ENCODE results near the gene MYO1B.

MYO1B gene

GRCh38 chr2:191264647-191265081 is 19.5 kb downstream of the MYO1B start:
- DNase-seq, result no peak

- DNase-seq, result no peak
Observed at GRCh38 chr2:191265311-191266170, 20.3 kb downstream of the MYO1B start.

DNA sequence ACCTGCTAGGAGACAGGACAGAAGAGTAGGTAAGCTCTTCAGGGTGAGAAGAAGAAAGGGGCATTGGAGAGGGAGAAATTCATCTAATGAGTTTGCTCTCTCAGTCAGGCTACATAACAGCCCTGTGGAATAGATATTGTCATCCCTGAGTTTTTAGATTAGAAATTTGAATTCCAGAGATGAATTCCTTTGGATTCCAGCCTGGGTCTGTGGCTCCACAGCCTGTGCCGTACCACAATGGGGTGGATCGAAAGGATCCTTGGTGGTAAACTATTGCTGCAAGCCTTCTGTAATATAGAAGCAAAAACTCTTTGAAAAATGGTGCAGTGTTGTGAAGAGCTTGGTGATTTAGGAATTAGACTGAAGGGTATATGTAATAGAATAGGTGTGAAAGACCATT is 21.0 kb downstream of the MYO1B start:
- DNase-seq, result no peak

DNA sequence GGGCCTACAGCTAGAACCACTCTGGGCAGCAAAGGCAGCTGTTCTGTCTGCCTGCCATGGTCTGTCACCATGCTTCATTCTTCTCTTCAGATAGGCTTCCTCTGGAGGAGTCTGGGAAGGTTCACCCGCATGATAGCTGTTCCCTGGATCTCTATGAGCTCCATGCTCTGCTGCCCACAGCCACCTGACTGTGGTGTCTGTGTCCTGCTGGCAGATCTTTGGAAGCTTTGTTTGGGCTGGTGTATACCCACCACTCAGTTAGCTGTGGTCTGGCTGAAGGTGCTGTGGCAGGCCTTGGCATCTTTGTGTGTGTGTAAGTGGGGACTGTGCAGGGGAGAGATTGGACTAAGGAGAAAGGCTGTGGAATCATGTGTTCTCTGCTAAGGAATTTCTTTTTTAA is 23.4 kb downstream of the MYO1B start:
- no peak for DNase-seq

GRCh38 chr2:191270306-191271161 is 25.3 kb downstream of the MYO1B start:
- no peak for DNase-seq

- no peak for DNase-seq
Observed at GRCh38 chr2:191272064-191272463, 26.9 kb downstream of the MYO1B start.

- DNase-seq, result no peak
Observed at GRCh38 chr2:191274413-191274815, 29.2 kb downstream of the MYO1B start.

DNA sequence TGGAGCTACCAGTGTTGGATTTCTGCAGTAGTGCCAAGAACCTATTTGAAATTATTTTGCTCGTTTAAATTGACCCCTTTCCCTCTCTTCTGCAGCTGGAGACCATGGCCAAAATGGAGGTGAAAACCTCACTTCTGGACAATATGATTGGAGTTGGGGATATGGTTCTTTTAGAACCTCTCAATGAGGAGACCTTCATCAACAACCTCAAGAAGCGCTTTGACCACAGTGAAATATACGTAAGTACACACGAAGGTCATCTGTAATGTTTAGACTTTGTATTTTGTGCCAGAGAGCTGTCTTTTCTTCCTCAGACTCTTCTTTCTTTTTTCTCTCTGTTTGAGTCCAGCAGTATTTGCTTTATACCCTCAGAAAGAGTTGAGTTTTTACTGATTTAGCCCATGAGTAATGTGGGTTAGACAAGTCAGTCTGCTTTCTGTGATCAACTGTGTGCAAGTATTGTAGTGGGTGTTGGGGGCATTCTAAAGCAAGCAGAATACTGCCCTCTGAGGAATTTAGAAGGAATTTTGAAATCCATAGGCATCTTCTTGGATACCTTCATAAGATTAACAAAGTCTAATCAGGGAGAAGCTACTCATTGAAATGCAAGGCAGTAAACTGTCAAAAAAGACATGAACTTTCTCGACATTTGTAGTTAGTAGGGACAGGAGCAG is 31.7 kb downstream of the MYO1B start:
- DNase-seq, result no peak

GRCh38 chr2:191280290-191280689 is 35.1 kb downstream of the MYO1B start:
- no peak for DNase-seq

DNA sequence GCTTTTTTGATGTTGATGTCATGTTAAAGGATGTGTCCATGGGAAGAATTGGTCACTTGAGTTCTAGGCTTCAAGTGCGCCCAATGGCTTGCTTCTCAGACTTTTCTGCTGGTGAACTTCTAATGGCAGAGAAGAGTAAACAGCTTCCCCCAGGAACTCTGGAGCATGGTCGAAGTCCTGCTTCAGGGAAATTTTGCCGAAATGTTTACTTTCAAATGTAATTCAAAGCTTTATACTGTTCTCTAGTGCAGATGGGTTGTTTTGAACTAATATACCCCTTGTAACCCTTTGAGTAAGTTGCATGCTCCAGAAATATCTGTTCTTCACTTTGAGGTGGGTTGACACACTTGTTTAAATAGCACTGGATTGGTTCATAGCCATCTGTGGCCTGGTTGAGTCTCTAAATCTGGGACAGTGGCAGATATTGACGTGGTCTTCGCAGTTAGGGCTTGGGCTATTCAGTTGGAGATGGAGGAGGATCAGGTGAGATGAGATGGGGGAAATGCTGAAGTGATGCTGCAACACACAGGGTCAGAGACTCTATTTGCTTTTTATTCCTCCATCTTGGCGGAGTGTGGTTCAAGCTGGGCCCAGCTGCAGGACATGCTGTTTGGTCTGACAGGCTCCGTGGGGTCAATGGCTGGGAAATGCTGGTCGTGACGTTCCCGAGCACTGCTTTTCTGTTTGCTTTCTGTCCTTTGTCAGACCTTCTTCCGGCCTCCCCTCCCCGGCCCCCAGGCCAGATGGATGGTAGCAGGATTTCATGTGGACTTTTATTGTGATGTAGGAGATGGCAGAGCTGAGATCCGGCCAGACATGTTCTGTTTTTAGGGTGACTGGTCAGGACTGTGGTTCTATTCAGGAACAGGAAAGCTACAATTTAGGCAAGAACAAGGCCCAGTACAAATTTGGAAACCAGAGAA is 35.9 kb downstream of the MYO1B start:
- DNase-seq, result no peak

DNA sequence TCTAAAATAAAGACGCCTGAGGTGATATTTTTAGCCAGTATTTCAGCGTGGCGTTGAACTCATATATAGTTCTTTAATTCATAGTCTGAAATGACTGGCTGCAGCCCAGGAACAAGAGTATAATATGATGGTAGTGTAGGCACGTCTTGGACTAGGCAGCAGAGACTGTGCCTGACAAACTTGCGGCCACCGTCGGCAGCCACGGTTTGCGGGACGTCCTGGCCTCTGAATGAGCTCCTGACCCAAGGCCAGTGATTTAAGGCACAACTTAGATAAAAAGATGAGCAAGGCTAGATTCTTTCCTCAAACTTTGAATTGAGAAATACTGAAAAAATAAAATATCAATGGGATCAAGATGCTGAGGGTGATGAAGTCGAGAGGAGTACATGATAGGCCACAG is 40.0 kb downstream of the MYO1B start:
- no peak for DNase-seq

DNA sequence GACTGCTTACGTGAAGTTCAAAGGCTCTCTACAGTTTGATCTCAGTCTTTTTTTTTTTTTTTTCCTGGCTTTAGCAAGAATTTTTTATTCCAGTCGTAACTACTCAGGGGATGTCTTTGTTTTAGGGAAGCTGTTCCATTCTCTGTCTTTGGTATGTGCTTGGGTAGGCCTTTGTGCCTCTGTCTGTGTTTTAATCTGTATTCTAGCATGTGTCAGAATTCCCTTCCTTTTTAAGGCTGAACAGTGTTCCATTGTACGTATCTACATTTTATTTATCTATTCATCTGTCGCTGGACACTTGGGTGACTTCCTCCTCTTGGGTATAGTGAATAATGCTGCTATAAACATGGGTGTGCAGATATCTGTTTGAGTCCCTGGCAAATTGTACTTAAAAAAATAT is 42.6 kb downstream of the MYO1B start:
- no peak for DNase-seq

DNA sequence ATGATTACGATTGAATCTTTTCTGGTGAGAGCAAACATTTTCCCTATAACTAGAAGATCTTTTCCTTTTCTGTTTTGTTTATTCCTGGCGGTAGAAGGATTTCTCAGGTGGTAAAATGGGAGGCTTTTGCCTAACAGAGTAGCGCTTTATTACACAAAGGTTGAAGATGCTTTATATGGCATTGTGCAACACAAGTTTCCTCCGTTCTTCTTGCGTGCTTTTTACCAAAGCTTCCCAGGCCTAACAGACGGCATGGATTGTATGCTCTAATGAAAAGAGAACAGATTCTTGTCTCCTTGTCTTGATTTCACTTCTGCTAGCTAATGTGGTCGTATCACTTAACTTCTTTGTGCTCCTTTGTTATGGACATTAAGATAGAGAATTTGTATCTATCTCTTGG is 43.8 kb downstream of the MYO1B start:
- DNase-seq, result no peak

GRCh38 chr2:191291471-191291870 is 46.3 kb downstream of the MYO1B start:
- DNase-seq, result no peak

DNA sequence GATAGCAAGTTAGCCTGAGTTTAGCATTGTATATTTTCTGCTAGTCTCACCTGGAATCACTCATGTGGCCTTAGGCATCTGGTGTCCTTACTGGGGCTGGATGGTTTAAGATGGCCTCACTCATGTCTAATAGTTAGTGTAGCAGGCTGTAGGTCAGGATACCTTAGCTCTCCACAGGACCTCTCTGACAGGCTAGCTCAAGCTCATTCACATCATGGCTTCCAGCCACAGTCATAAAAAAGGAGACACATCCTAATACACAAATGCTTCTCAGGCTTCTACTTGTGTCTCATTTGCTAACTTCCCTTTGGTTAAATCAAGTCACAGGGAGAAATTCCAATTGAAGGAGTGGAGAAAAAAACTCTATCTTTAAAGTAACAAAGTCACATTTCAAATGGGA is 47.7 kb downstream of the MYO1B start:
- no peak for DNase-seq

DNA sequence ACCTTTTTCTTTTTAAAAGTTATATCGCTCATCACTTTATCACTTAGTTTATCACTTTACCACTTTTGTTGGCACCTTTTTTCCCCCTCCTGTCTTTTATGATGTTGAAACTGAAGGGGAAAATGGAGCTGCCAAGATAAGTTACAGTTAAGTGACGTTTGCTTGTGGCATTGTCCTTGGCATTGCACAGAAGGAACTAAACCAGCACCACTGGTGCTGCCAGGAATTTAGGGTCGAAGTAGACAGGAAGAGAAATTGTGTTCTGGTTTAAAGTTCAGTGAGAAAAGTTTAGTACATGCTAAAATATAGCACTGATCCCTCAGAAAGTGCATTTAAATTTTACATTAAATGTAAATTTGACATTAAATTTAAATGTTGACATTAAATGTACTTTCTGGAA is 49.9 kb downstream of the MYO1B start:
- no peak for DNase-seq

DNA sequence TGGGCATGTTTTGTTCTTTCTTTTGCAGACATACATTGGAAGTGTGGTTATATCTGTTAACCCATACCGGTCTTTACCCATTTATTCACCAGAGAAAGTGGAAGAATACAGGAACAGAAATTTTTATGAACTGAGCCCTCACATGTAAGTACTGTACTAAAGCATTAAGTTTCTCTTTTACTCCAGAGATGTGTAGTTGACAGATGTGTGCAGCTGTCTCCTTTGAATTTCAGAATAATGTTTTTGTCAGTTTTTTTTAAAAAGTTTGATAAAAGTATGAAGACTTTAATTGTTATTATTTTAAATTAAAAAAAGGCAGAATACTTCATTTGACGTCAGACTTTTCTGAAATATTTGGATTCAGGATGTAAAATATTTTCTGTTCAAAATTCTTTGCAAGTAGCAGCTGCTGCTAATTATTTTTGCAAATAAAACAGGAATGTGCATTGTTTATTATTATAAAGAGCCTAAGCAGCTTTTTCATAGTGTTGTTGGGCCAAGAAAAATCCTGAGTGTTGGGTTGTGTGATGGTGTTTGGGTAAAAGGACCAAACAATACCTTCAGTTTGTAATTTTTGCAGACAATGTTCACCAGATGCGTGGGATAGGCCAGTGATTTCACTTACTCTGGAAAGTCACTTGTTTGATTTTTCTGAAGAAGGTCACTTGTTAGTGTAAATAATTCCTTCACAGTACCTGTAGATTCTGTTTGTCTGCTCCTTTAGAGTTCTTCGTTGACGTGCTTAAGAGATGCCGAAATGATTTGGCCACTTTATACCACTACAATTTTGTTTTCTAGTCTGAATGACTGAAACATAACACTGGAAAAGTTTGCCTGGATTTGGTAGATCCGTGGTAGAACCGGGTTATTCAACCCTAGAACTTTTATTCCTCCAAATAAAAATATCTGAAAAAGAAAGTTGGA is 51.1 kb downstream of the MYO1B start:
- DNase-seq, result no peak

DNA sequence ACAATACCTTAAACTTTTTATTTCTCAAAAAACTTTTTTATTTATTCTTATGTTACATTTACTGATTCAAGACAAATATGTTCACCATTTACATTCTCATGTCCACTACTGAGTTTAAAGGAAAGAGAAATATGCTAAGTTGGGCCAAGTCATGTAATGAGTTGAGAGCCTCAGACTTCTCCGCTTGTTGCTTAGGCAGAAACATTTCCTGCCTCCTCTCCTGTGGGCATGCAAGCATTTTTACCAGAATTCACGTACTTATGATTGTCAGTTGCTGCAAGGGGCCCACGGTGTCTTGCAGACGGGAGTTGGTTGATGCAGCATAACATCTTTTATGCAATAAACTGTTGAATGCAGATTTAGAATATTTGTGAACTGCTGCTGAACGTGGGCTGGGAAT is 51.8 kb downstream of the MYO1B start:
- DNase-seq, result no peak

- no peak for DNase-seq
Observed at GRCh38 chr2:191298306-191298705, 53.1 kb downstream of the MYO1B start.

DNA sequence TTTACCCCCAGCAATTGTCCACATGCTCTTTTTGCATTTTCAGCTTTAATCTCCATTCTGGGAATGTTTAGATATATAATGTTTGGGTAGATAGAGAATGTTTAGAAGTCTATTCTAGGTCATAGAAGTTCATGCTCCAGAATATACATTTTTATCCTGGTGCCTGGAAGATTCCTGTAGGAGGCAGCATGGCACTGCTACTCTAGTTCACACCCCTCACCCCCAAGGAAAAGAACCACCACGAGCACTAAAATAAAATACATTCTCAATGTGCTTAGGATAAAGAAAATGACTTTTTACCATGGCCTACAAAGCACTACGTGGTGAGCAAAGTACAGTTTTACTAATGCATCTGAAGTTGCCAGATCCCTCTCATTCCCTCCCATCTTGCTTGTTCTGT is 53.8 kb downstream of the MYO1B start:
- DNase-seq, result no peak

GRCh38 chr2:191299866-191300265 is 54.7 kb downstream of the MYO1B start:
- DNase-seq, result no peak

All from activated CD4-positive, CD25-positive, alpha-beta regulatory T cell (primary cell).